Measurements from ENCODE around the gene ST6GALNAC3. TPM values are rescaled to one million over a fixed set of nuclear protein-coding genes. Genes with fewer than 3 reads are reported as not detected.
"Not testable (repeated sequence)": the region's sequence is repeated elsewhere in the genome, so short reads cannot be mapped to it uniquely, and the experiment has no call there.

The ST6GALNAC3 gene
- total RNA-seq, 1 donor from 2014 or later: 0.26 TPM

DNA sequence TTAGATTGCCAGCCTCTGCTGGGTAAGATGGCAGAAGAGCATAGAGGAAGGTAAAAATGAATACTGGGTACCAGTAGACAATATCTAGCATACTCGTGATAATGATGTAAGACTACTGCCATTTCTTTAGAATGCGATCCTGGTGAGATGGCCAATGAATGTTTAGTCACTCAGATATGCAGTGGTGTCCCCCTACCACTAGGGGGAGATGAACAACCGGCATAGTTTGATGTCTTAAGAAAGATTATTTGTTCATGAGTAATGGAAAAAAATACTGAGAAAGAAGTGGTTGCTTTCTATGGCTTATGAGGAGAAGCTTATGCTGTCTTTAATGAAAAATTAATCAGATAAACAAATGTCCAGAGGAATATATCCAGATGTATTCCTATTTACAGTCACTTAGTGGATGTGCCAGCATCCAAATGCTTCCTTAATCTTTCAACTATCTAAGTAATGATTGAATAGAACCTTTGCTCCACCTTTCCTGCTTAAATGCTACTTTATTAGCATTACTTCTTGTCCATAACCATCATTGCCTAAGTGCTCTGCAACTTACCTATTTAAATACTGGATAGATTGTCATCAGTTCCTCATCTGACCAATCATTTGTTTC, 256.6 kb downstream of the ST6GALNAC3 start:
- TF ChIP-seq, protein P1, sequence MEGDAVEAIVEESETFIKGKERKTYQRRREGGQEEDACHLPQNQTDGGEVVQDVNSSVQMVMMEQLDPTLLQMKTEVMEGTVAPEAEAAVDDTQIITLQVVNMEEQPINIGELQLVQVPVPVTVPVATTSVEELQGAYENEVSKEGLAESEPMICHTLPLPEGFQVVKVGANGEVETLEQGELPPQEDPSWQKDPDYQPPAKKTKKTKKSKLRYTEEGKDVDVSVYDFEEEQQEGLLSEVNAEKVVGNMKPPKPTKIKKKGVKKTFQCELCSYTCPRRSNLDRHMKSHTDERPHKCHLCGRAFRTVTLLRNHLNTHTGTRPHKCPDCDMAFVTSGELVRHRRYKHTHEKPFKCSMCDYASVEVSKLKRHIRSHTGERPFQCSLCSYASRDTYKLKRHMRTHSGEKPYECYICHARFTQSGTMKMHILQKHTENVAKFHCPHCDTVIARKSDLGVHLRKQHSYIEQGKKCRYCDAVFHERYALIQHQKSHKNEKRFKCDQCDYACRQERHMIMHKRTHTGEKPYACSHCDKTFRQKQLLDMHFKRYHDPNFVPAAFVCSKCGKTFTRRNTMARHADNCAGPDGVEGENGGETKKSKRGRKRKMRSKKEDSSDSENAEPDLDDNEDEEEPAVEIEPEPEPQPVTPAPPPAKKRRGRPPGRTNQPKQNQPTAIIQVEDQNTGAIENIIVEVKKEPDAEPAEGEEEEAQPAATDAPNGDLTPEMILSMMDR (IDR thresholded peaks at IDR 0.05; ENCODE audit: insufficient read depth, low read length, severe bottlenecking): peak; percentile 63
- FAIRE-seq: no peak
- Histone ChIP-seq H3K27me3 (ENCODE audit: control insufficient read depth, insufficient read depth, low read length) (no peaks in the 10 kb centered on the region), H3K36me3 (ENCODE audit: control insufficient read depth, insufficient read depth, low read length) (no peaks in the 10 kb centered on the region), H3K4me3 (ENCODE audit: low read depth, low read length) (no peak overlapping the region)
- peak; percentile 68 for DNase-seq (ENCODE audit: low read depth)

DNA sequence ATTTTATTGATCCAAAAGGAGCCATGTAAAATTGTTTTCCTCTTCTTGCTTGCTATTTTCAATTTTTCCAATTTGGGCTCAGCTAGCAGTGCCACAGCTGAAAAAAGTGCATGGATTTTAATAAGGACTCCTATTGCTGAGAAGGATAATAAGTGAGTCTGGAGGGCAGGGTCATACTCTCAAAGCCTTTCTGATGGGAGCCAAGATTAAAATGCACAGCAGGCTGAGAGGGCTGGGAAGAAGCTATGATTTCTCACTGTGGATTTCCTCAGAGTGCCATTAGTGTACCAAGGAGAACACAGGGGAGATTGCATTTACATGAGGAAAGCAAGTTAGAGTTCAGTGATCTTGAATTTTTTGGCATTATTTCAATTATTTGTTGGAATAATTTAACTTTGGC, 261.3 kb downstream of the ST6GALNAC3 start:
- no peaks in the 10 kb centered on the region for H3K36me3 ChIP-seq (ENCODE audit: control insufficient read depth, insufficient read depth, low read length)
- no peaks in the 10 kb centered on the region for H3K27me3 ChIP-seq (ENCODE audit: control insufficient read depth, insufficient read depth, low read length)
- FAIRE-seq (no peak), DNase-seq (ENCODE audit: low read depth) (no peak)
- TF ChIP-seq, protein P1 (IDR thresholded peaks at IDR 0.05; ENCODE audit: insufficient read depth, low read length, severe bottlenecking): no peak
- no peak overlapping the region for H3K4me3 ChIP-seq (ENCODE audit: low read depth, low read length)

DNA sequence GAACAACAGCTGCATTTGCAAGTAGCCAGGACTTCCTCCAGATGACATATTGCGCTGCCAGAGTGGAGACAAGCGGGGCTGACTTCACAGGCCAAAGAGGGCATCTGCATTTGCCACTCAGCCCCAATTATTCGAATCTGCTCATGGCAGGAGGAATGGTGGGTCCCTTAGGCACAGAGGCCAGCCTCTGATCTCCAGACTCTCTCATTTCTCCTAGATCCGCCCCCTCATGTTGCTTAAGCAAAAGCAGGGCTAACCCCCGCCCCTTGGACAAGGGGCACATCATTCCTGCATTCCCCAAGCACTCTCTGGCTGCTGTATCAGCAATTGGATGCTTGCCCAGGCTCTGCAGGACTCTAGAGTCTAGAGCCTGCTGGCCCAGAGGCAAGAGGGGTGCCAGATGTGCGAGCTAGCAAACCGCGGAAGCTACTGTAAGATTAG, 262.4 kb downstream of the ST6GALNAC3 start:
- DNase-seq (ENCODE audit: low read depth) (no peak), FAIRE-seq (no peak)
- no peak overlapping the region for H3K4me3 ChIP-seq (ENCODE audit: low read depth, low read length)
- H3K27me3 ChIP-seq (ENCODE audit: control insufficient read depth, insufficient read depth, low read length): no peaks in the 10 kb centered on the region
- TF ChIP-seq, protein P1 (IDR thresholded peaks at IDR 0.05; ENCODE audit: insufficient read depth, low read length, severe bottlenecking): no peak
- H3K36me3 ChIP-seq (ENCODE audit: control insufficient read depth, insufficient read depth, low read length): no peaks in the 10 kb centered on the region

DNA sequence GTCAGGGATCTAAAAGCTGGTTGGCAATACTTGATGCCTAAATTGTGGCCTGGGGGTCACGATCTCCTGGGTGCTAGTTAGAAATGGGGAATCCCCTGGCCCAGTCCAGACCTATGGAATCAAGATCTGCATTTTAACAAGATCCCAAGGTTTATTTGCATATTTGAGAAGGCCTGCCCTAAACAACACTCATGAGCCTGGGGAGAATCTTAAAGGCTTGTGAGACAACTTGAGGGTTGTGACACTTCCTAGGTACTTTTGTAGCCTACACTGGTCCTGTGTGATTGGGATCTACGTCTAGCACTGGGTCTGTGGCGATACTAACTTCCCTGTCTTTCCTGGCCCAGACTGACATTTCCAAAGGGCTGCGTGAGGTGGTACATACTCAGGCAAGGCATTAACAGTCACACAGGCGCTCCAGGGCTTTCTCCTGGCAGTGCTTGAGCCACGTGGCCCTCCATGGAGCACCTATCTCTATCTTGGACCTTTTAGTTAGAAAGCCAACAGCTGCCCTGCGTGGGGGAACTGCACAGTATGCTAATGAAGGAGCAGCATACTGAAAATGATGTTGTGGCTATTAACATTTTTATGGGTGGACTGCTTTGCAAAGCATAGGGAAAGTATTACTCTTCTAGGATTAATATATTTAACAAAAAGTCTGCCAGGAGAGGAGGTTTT, 263.1 kb downstream of the ST6GALNAC3 start:
- TF ChIP-seq, protein P1 (IDR thresholded peaks at IDR 0.05; ENCODE audit: insufficient read depth, low read length, severe bottlenecking): no peak

DNA sequence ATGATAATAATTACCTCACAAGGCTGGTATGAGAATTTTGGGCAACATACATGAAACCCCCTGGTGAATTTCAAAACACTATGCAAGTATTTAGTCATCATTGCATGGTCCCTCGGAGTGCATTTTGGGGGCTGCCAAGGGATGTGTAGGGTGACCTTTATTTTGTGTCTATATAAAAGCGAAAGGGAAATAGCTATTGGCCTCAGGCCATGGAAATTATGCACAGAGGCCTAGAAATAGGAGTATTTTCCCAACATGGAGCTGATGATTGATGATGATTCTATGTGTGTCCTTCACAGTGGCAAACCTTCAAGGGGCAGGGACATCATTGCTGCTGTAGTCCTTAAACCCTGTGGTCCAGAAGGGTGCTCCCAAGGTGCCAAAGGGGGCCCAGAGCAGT, 265.5 kb downstream of the ST6GALNAC3 start:
- DNase-seq (ENCODE audit: low read depth) (no peak), FAIRE-seq (no peak)
- H3K27me3 ChIP-seq (ENCODE audit: control insufficient read depth, insufficient read depth, low read length): no peaks in the 10 kb centered on the region
- TF ChIP-seq, protein P1 (IDR thresholded peaks at IDR 0.05; ENCODE audit: insufficient read depth, low read length, severe bottlenecking): no peak
- no peaks in the 10 kb centered on the region for H3K36me3 ChIP-seq (ENCODE audit: control insufficient read depth, insufficient read depth, low read length)
- no peak overlapping the region for H3K4me3 ChIP-seq (ENCODE audit: low read depth, low read length)

More for the DNA sequence above, 263.1 kb downstream of the ST6GALNAC3 start:
- DNase-seq (ENCODE audit: low read depth): no peak
- no peak for FAIRE-seq
- no peaks in the 10 kb centered on the region for H3K36me3 ChIP-seq (ENCODE audit: control insufficient read depth, insufficient read depth, low read length)
- H3K4me3 ChIP-seq (ENCODE audit: low read depth, low read length): no peak overlapping the region
- no peaks in the 10 kb centered on the region for H3K27me3 ChIP-seq (ENCODE audit: control insufficient read depth, insufficient read depth, low read length)

DNA sequence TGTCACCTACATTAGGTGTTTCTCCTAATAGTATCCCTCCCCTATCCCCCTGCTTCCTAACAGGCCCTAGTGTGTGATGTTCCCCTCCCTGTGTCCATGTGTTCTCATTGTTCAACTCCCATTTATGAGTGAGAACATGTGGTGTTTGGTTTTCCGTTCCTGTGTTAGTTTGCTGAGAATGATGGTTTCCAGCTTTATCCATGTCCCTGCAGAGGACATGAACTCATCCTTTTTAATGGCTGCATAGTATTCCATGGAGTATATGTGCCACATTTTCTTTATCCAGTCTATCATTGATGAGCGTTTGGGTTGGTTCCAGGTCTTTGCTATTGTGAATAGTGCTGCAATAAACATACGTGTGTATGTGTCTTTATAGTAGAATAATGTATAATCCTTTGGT, 267.3 kb downstream of the ST6GALNAC3 start:
- FAIRE-seq; H3K27me3 ChIP-seq (ENCODE audit: control insufficient read depth, insufficient read depth, low read length); DNase-seq (ENCODE audit: low read depth); H3K36me3 ChIP-seq (ENCODE audit: control insufficient read depth, insufficient read depth, low read length); H3K4me3 ChIP-seq (ENCODE audit: low read depth, low read length): not testable (repeated sequence)

Measured in bronchial epithelial cell (primary cell).